Activated CD8-positive, alpha-beta T cell treated with anti-CD3 and anti-CD28 coated beads for 36 hours (primary cell): ENCODE results near the gene PRKD1. TPM values are rescaled to one million over a fixed set of nuclear protein-coding genes. Genes with fewer than 3 reads are reported as not detected.

Experiments used
- ATAC-seq: fragments of 200-7000 bp; cut with Tn5 transposase; one replicate; pipeline ENCODE4 v1.10.0; 2021; ENCODE audit warnings: mild to moderate bottlenecking, moderate library complexity
- CTCF ChIA-PET: fragments of 350-600 bp; sonication (Branson Sonifier 250); formaldehyde crosslinking; loops from one replicate; lab custom pipeline; 2021; ENCODE audit warnings: antibody characterized with exemption; lab: Charles Lee
- POLR2A ChIA-PET: fragments of 350-600 bp; sonication (Branson Sonifier 250); formaldehyde crosslinking; loops from one replicate; lab custom pipeline; 2021; ENCODE audit warnings: antibody characterized with exemption; lab: Charles Lee
- DNase-seq: peaks from one replicate; pipeline ENCODE4 v3.0.0-alpha.2; 2020
- H3K27ac Mint-ChIP-seq: one replicate; pipeline ENCODE4 v1.8.0; 2021; ENCODE audit warnings: mild to moderate bottlenecking, mixed read lengths
- H3K27me3 Mint-ChIP-seq: one replicate; pipeline ENCODE4 v1.8.0; 2021; ENCODE audit warnings: mixed read lengths
- H3K36me3 Mint-ChIP-seq: one replicate; pipeline ENCODE4 v1.8.0; 2021; ENCODE audit warnings: low read depth, mixed read lengths
- H3K4me1 Mint-ChIP-seq: one replicate; pipeline ENCODE4 v1.8.0; 2021; ENCODE audit warnings: low read depth, mixed read lengths
- H3K4me3 Mint-ChIP-seq: one replicate; pipeline ENCODE4 v1.8.0; 2021; ENCODE audit warnings: mild to moderate bottlenecking, moderate library complexity, mixed read lengths
- H3K9me3 Mint-ChIP-seq: one replicate; pipeline ENCODE4 v1.8.0; 2021; ENCODE audit warnings: mixed read lengths
- CTCF ChIP-seq: fragments of 200-600 bp; IDR thresholded peaks from one replicate; pipeline ENCODE4 v1.8.0; 2022; ENCODE audit warnings: antibody characterized with exemption, mild to moderate bottlenecking
- intact Hi-C: fragments of 100-400 bp; cut with micrococcal nuclease; formaldehyde crosslinking; loops from one replicate; pipeline ENCODE4 v1.10.0; 2022
- total RNA-seq, 2 experiments: library from RNA; stranded (reverse); gene quantifications; one replicate each; pipeline ENCODE4 v1.2.3, GENCODE V29; 2021

The PRKD1 gene
- total RNA-seq, 2 experiments from 2014 or later: not detected

DNA sequence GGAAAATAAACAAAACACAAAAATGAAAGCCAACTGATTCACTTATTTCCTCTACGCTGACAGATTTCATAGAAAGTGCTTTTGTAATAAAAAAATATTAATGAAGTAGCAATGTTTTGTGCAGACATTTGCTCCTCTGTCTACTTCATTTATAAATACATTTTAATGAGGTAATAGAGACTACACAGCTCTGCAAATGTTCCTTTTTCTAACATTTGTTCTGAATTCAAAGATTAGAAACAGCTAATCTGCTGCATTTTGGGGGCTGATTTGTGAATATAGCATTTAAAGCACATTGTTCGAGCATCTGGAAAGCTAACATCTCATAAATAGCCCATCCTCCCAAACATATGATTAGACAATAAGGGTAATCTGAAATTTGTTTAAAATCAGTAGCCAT, 97.8 kb downstream of the PRKD1 start:
- ATAC-seq (no peak), DNase-seq (no peak)
- CTCF ChIA-PET: no interaction called here
- no peak for TF ChIP-seq CTCF
- no peak overlapping the region for H3K4me3 Mint-ChIP-seq
- POLR2A ChIA-PET: no interaction called here
- no peak overlapping the region for H3K27ac Mint-ChIP-seq
- intact Hi-C loops: no loop called here
- peaks cover 2% of the 10 kb centered on the region for H3K9me3 Mint-ChIP-seq
- H3K36me3 Mint-ChIP-seq: no peaks in the 10 kb centered on the region
- no peaks in the 10 kb centered on the region for H3K27me3 Mint-ChIP-seq
- H3K4me1 Mint-ChIP-seq: no peaks in the 10 kb centered on the region

GRCh38 chr14:29823816-29824215, 103.8 kb downstream of the PRKD1 start:
- ChIA-PET POLR2A (no interaction called here), CTCF (no interaction called here)
- no peaks in the 10 kb centered on the region for H3K27me3 Mint-ChIP-seq
- TF ChIP-seq CTCF: no peak
- DNase-seq: no peak
- no peak overlapping the region for H3K27ac Mint-ChIP-seq
- ATAC-seq: no peak
- no peak overlapping the region for H3K4me3 Mint-ChIP-seq
- peaks cover 2% of the 10 kb centered on the region for H3K9me3 Mint-ChIP-seq
- no peaks in the 10 kb centered on the region for H3K4me1 Mint-ChIP-seq
- no peaks in the 10 kb centered on the region for H3K36me3 Mint-ChIP-seq
- intact Hi-C loops: no loop called here

DNA sequence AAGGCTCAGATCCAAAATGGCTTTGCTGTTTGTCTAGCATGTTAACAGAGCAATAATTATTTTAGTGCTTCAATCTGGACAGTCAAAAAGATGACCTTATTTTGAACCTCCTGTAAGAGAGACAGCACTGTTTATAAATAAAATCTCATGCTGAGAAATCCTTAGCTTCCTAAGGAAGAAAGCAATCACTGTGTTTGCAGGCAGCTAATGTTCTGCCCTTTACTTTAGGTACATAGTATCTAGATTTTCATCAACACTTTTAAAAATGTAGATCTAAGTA, 105.3 kb downstream of the PRKD1 start:
- ChIA-PET POLR2A (no interaction called here), CTCF (no interaction called here)
- H3K27ac Mint-ChIP-seq: no peak overlapping the region
- H3K36me3 Mint-ChIP-seq: no peaks in the 10 kb centered on the region
- no peak for TF ChIP-seq CTCF
- H3K4me3 Mint-ChIP-seq: no peak overlapping the region
- ATAC-seq (no peak), DNase-seq (no peak)
- H3K27me3 Mint-ChIP-seq: no peaks in the 10 kb centered on the region
- H3K4me1 Mint-ChIP-seq: no peaks in the 10 kb centered on the region
- intact Hi-C loops: no loop called here
- peaks cover 2% of the 10 kb centered on the region for H3K9me3 Mint-ChIP-seq

GRCh38 chr14:29821661-29822429, 105.8 kb downstream of the PRKD1 start:
- TF ChIP-seq CTCF: no peak
- DNase-seq (no peak), ATAC-seq (no peak)
- Mint-ChIP-seq H3K4me3 (no peak overlapping the region), H3K36me3 (no peaks in the 10 kb centered on the region), H3K27ac (no peak overlapping the region), H3K27me3 (no peaks in the 10 kb centered on the region), H3K9me3 (peaks cover 2% of the 10 kb centered on the region), H3K4me1 (no peaks in the 10 kb centered on the region)
- intact Hi-C loops: no loop called here
- CTCF ChIA-PET: no interaction called here
- POLR2A ChIA-PET: no interaction called here

GRCh38 chr14:29821242-29821641, 106.4 kb downstream of the PRKD1 start:
- H3K4me1 Mint-ChIP-seq: no peaks in the 10 kb centered on the region
- ChIA-PET POLR2A (interaction anchor here (0.7 kb wide), 1 partner anchor 61 kb away, joined by 3 read pairs; no protein-coding TSS in a partner anchor), CTCF (no interaction called here)
- intact Hi-C loops: no loop called here
- ATAC-seq (no peak), DNase-seq (no peak)
- no peaks in the 10 kb centered on the region for H3K27me3 Mint-ChIP-seq
- TF ChIP-seq CTCF: no peak
- no peak overlapping the region for H3K27ac Mint-ChIP-seq
- H3K36me3 Mint-ChIP-seq: no peaks in the 10 kb centered on the region
- H3K4me3 Mint-ChIP-seq: no peak overlapping the region
- peaks cover 2% of the 10 kb centered on the region for H3K9me3 Mint-ChIP-seq
